NCI-H2107 treated with DMSO at 0.1 percent for 48 hours (cell line): ENCODE measurements around the gene C1QA.

Experiments used
- DNase-seq: peaks from one replicate; lab custom pipeline; 2025; ENCODE audit not compliant: unreplicated experiment; lab: John Stamatoyannopoulos, UW

The C1QA gene

DNA sequence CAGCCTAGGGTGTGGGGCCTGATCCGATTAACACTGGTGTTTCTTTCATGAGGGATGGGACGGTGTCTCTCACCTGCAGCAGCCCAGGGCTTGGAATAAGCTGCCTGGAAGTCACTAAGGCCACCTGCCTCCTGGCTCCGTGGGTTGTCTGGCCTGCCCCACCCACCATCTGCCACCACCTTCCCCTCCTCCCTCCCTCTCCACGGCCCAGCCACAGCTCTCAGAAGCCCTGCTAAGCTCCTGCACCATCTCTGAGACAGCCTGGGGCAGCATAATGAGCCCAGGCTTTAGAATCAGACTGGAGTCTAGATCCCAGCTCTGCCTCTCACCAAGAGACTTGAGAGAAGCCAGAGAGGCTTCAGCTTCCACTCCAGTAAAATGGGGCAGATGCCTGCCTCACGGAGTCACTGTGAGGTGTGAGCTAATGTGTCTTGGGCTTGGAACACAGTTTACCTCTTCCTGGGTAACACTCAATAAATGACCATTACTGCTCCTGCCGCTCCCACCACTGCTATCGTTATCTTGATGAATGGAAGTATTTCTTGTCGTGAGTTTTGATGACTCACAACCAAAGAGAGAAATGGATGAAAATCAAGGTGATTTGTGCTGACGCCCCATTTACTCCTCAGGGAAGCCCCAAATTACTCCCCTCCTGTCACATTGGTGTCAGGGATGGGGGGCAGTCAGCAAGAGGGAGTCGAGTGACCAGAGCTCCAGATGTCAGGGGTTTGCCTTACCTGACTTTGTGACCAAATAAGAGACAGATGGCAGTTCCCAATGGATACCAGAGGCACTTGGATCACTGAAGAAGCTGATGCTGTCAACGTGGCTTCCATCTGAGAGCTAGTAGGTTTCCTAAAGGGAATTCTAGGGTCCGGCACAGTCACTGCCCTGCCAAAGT is 23.5 kb upstream of the C1QA start:
- DNase-seq = peak; percentile 60

- no peak for DNase-seq
Measured at GRCh38 chr1:22613572-22613918, 22.9 kb upstream of the C1QA start.

GRCh38 chr1:22613951-22614350 is 22.5 kb upstream of the C1QA start:
- DNase-seq = no peak

DNA sequence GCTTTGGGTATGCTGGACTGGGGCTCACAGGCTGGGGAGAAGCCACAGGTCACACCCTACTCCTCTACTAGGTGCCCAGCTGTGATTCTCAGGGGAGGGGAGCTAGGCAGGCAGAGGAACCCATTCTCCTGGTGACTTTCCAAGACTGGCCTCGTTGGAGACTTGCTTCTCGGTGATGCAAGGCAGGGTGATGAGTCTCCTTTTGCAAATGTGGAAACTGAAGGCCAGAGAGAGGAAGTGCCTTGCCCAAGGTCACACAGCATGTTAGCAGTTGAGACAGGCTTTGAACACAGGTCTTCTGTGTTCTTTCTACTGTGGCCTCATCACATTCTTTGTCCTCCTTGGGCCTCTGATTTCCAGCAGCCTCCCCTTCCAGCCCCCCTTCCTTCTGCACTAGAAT is 20.5 kb upstream of the C1QA start:
- no peak for DNase-seq

GRCh38 chr1:22616571-22616970 is 19.9 kb upstream of the C1QA start:
- DNase-seq = no peak

- DNase-seq = no peak
Measured at GRCh38 chr1:22618056-22618455, 18.4 kb upstream of the C1QA start.

DNA sequence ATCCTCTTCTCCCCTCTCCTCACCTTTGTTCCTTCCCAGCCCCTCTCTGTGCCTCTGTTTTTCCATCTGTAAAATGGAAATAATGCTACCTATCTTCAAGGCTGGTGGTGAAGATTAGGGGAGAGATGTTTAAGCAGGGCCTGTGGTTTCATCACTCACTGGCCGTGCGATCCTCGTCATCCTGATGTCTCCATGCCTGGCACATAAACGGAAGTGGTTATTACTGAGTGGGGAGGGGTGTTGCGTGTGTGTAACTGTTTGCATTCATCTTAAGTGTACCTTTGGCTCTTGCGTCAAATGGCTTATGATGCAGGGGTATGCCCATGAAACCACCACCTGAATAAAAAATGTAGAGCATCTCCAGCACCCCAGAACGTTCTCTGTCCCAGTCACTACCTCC is 17.2 kb upstream of the C1QA start:
- no peak for DNase-seq

- DNase-seq = no peak
Measured at GRCh38 chr1:22619798-22620197, 16.6 kb upstream of the C1QA start.

- no peak for DNase-seq
Measured at GRCh38 chr1:22621761-22622160, 14.7 kb upstream of the C1QA start.

GRCh38 chr1:22625262-22625925 is 11.0 kb upstream of the C1QA start:
- DNase-seq = no peak

DNA sequence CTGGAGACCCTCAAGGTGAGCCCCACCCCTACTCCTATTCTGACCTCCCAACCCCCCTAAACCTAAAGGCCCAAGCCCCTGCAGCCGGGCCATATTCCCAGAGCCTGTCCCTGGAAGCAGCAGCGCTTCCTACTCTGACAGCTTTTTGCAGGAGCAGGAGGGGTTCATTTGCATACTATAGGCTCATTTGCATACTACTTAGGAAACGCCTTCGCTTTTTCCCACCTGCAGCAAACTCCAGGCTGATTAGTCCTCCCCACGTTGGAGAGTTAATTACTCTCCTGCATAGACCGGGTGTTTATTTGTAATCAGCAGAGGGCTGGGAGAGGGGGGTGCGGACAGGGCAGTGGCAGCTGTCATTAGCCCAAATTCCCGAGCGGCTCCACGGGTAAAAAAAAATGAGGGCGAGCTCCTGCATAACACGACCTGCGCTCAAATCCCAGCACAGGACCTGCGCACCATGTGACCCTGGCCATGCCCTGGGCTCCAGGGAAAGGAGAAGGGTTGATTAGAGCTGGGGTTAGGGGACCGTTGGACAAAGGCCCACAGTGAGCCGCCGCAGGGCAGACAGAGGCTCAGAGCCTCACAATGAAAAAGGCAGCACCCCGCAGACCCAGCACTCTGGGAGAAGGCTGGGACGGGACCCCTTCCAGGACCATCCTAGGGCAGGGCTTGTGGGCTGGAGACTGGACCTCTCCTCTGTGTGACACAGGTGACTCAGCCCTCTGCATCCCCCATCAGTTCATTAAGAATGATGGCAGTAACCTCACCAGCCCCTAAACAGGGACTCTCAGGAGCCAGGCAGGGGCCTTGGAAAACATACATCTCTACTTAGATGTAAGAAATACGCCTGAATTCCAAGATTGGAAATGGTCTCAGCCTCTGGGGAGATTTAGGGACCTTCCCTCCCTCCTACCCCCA is 9.9 kb upstream of the C1QA start:
- DNase-seq = no peak

- no peak for DNase-seq
Measured at GRCh38 chr1:22627331-22627730, 9.1 kb upstream of the C1QA start.

DNA sequence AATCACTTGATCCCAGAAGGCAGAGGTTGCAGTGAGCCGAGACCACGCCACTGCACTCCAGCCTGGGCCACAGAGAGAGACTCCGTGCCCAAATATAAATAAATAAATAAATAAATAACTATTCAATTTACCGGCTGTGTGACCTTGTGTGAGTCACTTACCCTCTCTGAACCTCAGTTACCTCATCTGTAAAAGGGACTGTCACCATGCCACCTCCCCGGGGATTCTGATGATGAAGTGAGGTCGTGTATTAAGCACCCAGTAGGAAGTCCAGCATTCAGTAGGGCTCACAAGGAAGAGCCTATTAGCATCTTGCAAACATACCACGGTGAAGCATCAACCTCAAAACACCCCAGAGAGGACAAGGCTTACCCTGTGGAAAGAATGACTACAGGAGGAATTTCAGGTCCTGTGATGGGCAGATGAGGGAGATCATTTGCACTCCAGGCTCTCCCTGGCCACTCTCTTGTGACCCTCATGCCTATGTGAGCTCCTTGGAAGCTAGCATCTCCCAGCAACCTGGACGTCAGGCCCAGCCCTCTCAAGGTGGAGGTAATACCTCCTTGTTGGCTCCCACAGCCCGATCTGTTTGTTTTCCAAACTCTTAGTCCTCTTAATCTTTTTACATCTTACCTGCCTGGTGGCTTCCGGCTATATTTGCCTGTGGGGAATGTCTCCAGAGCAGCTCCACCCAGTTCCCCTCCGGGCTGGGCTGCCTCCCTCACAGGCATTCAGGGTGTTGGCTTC is 7.6 kb upstream of the C1QA start:
- DNase-seq = no peak

GRCh38 chr1:22629886-22630285 is 6.5 kb upstream of the C1QA start:
- DNase-seq = no peak

GRCh38 chr1:22633697-22634463 is 2.5 kb upstream of the C1QA start:
- no peak for DNase-seq

- no peak for DNase-seq
Measured at GRCh38 chr1:22635436-22635835, 992 bp upstream of the C1QA start.

DNA sequence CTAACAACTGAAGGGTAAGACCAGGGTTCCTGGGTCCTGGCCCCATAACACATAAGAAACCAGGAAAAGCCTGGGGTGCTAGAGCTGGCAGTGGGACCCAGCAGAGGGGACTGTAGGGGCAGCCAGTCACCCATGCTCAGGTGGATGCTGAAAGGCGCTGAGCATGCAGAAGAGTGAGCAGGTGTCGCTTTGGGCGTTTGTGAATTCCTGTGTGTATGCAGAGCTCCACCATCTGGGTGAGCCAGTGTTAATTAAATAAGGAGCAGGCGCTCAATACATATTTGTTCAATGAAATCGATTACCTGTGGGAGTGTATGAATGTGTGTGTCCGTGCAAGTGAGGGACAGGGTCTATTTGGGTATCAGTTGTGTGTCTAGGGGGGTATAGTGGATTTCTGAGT is 499 bp downstream of the C1QA start:
- peak; percentile 57 for DNase-seq

GRCh38 chr1:22637907-22638445 is 1.5 kb downstream of the C1QA start:
- DNase-seq = no peak

DNA sequence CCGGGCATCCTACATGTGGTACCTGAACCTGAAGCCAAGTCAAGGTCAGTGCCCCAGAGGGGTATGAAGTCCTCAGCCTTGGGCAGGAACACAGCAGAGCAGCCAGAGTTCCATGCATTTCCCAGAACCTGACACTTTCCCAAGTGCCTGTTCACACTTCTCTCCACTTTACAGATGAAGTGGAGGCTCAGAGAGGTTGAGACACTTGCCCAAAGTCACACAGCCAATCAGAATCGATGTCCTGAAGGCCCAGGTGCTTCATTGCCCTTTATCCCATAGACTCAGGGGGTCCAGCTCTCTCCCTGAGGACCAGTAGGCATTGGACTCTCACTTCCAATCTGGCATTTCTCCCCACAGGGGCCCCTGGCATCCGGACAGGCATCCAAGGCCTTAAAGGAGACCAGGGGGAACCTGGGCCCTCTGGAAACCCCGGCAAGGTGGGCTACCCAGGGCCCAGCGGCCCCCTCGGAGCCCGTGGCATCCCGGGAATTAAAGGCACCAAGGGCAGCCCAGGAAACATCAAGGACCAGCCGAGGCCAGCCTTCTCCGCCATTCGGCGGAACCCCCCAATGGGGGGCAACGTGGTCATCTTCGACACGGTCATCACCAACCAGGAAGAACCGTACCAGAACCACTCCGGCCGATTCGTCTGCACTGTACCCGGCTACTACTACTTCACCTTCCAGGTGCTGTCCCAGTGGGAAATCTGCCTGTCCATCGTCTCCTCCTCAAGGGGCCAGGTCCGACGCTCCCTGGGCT is 2.2 kb downstream of the C1QA start:
- DNase-seq = no peak
